HepG2 (cell line): ENCODE results near the gene KXD1. TPM values are rescaled to one million over a fixed set of nuclear protein-coding genes. Genes with fewer than 3 reads are reported as not detected.

Experiments
- CCDC6 ChIP-seq: sonication (generic); formaldehyde crosslinking; IDR thresholded peaks from 2 replicates; pipeline ENCODE4 v1.8.1; 2022; ENCODE audit warnings: mild to moderate bottlenecking, missing genetic modification reagents, moderate library complexity
- FOXM1 ChIP-seq: sonication (generic); formaldehyde crosslinking; IDR thresholded peaks from 2 replicates; pipeline ENCODE4 v1.5.0; 2020; ENCODE audit warnings: missing genetic modification reagents
- KLF13 ChIP-seq: sonication (generic); formaldehyde crosslinking; IDR thresholded peaks from 2 replicates; pipeline ENCODE4 v1.4.0; 2020; ENCODE audit warnings: mild to moderate bottlenecking, missing genetic modification reagents
- MAZ ChIP-seq, 2 experiments: sonication (generic) in 1 of 2; formaldehyde crosslinking in 1 of 2; IDR thresholded peaks; 2 replicates each; pipeline versions ENCODE4 v1.5.0 to v1.6.1; 2012 to 2020; ENCODE audit warnings: low read depth in 2 of 2, mild to moderate bottlenecking in 2 of 2, borderline replicate concordance in 1 of 2, improper control_type of control experiment in 1 of 2, low read length in 1 of 2, missing genetic modification reagents in 1 of 2, moderate library complexity in 1 of 2
- RFX3 ChIP-seq: IDR thresholded peaks from 2 replicates; pipeline ENCODE4 v1.6.1; 2016; ENCODE audit warnings: missing biosample characterization, missing genetic modification reagents
- RNF219 ChIP-seq: sonication (generic); formaldehyde crosslinking; IDR thresholded peaks from 2 replicates; pipeline ENCODE4 v1.5.0; 2020; ENCODE audit warnings: mild to moderate bottlenecking, missing genetic modification reagents
- SMAD9 ChIP-seq: sonication (generic); formaldehyde crosslinking; IDR thresholded peaks from 2 replicates; pipeline ENCODE4 v1.5.1; 2020; ENCODE audit warnings: mild to moderate bottlenecking, missing genetic modification reagents
- SOX13 ChIP-seq, 3 experiments: fragments of 450-650 bp in 1 of 3; sonication (generic) in 1 of 3; formaldehyde crosslinking in 1 of 3; IDR thresholded peaks in 2 of 3; conservative IDR thresholded peaks in 1 of 3; 2 replicates each; pipeline versions ENCODE4 v1.5.0 to v1.6.1; 2016 to 2020; ENCODE audit warnings: antibody characterized with exemption in 1 of 3, mild to moderate bottlenecking in 1 of 3, missing compliant biosample characterization in 1 of 3, missing genetic modification reagents in 1 of 3, moderate library complexity in 1 of 3
- TBL1XR1 ChIP-seq: fragments of 150-350 bp; IDR thresholded peaks from 2 replicates; pipeline ENCODE4 v1.6.1; 2014; ENCODE audit warnings: borderline replicate concordance, low read length; ENCODE audit not compliant: partially characterized antibody
- YY1 ChIP-seq: IDR thresholded peaks from 2 replicates; pipeline ENCODE4 v1.6.1; 2011; ENCODE audit warnings: low read length, low read depth, moderate library complexity, mild to moderate bottlenecking; ENCODE audit not compliant: insufficient read depth, insufficient replicate concordance
- ZBTB4 ChIP-seq: sonication (generic); formaldehyde crosslinking; IDR thresholded peaks from 2 replicates; pipeline ENCODE4 v1.4.0; 2020; ENCODE audit warnings: missing genetic modification reagents, mild to moderate bottlenecking, borderline replicate concordance
- polyA plus RNA-seq, 8 experiments: library from polyadenylated mRNA; depleted of rRNA in 3 of 8; stranded (reverse) in 7 of 8; unstranded in 1 of 8; fragments of >200 nt; fragmentation: Illumina TruSeq in 4 of 8; extraction: Trizol in 4 of 8; gene quantifications; 2 replicates each; pipeline versions ENCODE4 v1.2.1 to v1.2.3, GENCODE V29; 2011 to 2016; ENCODE audit warnings: low read depth in 4 of 8, missing spikeins in 1 of 8, mixed read lengths in 1 of 8; ENCODE audit not compliant: insufficient read depth in 1 of 8
- total RNA-seq, 5 experiments: library from RNA; depleted of rRNA; stranded (reverse); fragments of >200 nt; fragmentation: Illumina TruSeq; extraction: Trizol; gene quantifications; 2 replicates each; pipeline ENCODE4 v1.2.3, GENCODE V29; 2016; ENCODE audit warnings: low read depth in 1 of 5
- TF ChIP-seq, protein P1 (sequence below): sonication (generic); formaldehyde crosslinking; IDR thresholded peaks from 2 replicates; pipeline ENCODE4 v1.4.0; 2020; ENCODE audit warnings: mild to moderate bottlenecking, missing genetic modification reagents
- TF ChIP-seq, protein P2 (sequence below): IDR thresholded peaks from 2 replicates; pipeline ENCODE4 v1.6.1; 2012; ENCODE audit warnings: low read depth, low read length, improper control_type of control experiment
- TF ChIP-seq, protein P3 (sequence below): sonication (generic); formaldehyde crosslinking; IDR thresholded peaks from 2 replicates; pipeline ENCODE4 v1.9.0; 2022; ENCODE audit warnings: low read depth, missing genetic modification reagents

The KXD1 gene
- total and polyA plus RNA-seq, 2 of the 13 experiments (the other 11 are each of a cell fraction or from before 2014, with no cell fraction given): 44.6 to 143 TPM

GRCh38 chr19:18514800-18515682 lies 42.6 kb upstream of the KXD1 start (continued):
- TF ChIP-seq RNF219 (no peak), YY1 (peak; percentile 55), TBL1XR1 (peak; percentile 98), RFX3 (peak; percentile 76), FOXM1 (no peak), MAZ (IDR thresholded peaks at IDR 0.05; ENCODE audit: borderline replicate concordance, low read depth, low read length) (peak; percentile 94), MAZ (CRISPR knock-in tag; IDR thresholded peaks at IDR 0.05; ENCODE audit: low read depth) (peak; percentile 87; the same call in 1 of the 2 replicates), SOX13 (IDR thresholded peaks at IDR 0.05) (peak; percentile 82), SOX13 (CRISPR knock-in tag; conservative IDR thresholded peaks at IDR 0.05 in 1 of 2, IDR thresholded peaks at IDR 0.05 in 1 of 2) (peak in 1 of 2 experiments; percentile 96; a peak in 2 of 4 replicates), SMAD9 (CRISPR knock-in tag) (no peak), ZBTB4 (peak; percentile 98), KLF13 (CRISPR knock-in tag) (no peak), CCDC6 (CRISPR knock-in tag) (peak; percentile 98)
- TF ChIP-seq, protein P1, sequence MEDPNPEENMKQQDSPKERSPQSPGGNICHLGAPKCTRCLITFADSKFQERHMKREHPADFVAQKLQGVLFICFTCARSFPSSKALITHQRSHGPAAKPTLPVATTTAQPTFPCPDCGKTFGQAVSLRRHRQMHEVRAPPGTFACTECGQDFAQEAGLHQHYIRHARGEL (CRISPR knock-in tag): no peak
- TF ChIP-seq, protein P2, sequence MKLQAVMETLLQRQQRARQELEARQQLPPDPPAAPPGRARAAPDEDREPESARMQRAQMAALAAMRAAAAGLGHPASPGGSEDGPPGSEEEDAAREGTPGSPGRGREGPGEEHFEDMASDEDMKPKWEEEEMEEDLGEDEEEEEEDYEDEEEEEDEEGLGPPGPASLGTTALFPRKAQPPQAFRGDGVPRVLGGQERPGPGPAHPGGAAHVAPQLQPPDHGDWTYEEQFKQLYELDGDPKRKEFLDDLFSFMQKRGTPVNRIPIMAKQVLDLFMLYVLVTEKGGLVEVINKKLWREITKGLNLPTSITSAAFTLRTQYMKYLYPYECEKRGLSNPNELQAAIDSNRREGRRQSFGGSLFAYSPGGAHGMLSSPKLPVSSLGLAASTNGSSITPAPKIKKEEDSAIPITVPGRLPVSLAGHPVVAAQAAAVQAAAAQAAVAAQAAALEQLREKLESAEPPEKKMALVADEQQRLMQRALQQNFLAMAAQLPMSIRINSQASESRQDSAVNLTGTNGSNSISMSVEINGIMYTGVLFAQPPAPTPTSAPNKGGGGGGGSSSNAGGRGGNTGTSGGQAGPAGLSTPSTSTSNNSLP: peak; percentile 45; the same call in 1 of the 2 replicates
- TF ChIP-seq, protein P3, sequence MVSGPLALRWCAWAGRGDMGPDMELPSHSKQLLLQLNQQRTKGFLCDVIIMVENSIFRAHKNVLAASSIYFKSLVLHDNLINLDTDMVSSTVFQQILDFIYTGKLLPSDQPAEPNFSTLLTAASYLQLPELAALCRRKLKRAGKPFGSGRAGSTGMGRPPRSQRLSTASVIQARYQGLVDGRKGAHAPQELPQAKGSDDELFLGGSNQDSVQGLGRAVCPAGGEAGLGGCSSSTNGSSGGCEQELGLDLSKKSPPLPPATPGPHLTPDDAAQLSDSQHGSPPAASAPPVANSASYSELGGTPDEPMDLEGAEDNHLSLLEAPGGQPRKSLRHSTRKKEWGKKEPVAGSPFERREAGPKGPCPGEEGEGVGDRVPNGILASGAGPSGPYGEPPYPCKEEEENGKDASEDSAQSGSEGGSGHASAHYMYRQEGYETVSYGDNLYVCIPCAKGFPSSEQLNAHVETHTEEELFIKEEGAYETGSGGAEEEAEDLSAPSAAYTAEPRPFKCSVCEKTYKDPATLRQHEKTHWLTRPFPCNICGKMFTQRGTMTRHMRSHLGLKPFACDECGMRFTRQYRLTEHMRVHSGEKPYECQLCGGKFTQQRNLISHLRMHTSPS (CRISPR knock-in tag): peak; percentile 77; the same call in 1 of the 2 replicates
